Activated T-helper 9 cell treated with anti-CD3 and anti-CD28 coated beads, Interleukin-2, amount 50 U/mL, for 16 hours (primary cell): Measurements from ENCODE around the gene L1CAM.
A peak's percentile ranks its signal among the peaks of the same experiment; 100 is the strongest.
"Not testable (repeated sequence)": the region's sequence is repeated elsewhere in the genome, so short reads cannot be mapped to it uniquely, and the experiment has no call there.

Source experiments
- DNase-seq: peaks from one replicate; pipeline ENCODE4 v3.0.0-alpha.2; 2020; ENCODE audit warnings: low read depth

Gene L1CAM

GRCh38 chrX:153828308-153828707, 57.7 kb downstream of the L1CAM start:
- no peak for DNase-seq

DNA sequence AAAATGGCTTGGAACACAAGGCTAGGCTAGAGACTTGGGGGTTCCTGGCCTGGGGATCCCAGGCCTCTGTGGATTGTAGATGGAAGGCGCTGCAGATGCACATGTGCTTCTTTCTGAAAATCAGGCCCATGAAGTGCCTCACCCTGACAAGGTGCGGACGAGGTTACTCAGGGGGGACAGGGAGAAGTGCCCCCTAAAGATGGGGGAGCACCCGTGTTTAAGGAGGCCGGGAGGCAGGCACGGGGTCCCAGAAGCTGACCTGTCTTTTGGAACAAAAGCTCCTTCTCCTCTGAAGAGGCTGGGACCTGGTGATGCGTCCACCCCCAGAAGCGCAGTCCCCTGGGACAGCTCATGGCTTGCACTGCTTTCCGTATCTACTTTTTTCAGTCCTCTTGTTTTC, 58.1 kb downstream of the L1CAM start:
- DNase-seq, result no peak

DNA sequence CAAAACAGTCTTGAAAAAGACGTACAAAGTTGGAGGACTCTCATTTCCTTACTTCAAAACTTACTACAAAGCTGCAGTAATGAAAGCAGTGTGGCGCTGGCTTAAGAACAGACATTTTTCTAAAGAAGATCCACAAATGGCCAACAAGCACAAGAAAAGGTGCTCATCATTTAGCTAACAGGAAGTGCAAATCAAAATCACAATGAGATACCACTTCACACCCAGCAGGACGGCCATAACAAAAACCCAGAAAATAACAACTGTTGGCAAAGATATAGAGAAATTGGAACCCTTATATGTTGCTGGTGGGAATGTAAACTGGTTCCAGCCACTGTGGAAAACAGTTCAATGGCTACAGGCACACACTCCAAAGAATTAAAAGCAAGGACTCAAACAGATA, 59.0 kb downstream of the L1CAM start:
- no peak for DNase-seq

DNA sequence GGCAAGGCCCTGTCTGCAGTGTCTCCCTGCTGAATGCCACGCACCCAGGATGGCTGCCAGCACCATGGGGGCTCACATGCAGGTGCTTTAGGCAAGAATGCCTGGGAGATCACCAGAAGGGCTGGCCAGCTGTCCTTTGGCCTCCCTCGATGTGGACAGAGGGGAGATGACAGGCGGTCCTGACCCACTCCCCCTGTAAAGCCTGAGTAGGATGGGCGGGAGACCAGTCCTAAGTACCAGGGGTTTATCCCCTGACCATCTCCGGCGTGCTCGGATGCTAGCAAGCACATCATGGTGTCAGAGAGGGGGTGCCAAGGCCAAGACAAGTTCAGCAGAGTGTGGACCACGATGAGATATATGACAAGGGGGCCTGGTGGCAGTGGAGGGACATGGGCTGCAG, 60.9 kb downstream of the L1CAM start:
- no peak for DNase-seq

DNA sequence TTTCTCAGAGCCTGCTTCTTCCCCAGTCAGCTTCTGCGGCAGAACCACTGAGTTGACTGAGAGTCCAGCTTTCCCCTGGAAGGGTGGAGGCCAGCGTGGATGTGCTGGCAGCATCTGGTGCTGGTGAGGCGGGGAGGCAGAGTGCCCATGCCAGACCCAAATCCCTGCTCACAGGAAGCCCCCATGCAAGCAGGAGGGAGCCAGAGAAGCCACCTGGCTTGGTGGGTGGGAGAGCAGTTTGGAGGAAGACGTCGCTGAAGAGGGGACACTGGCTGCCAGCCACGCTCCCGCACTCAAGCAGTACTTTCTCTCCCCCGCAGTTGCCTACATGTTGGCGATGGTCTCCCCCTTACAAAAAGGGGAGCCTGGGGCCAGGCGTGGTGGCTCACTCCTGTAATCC, 61.6 kb downstream of the L1CAM start:
- DNase-seq, result no peak

- DNase-seq, result no peak
Measured at GRCh38 chrX:153821066-153821465, 64.9 kb downstream of the L1CAM start.

- DNase-seq, result no peak
Measured at GRCh38 chrX:153820601-153821000, 65.4 kb downstream of the L1CAM start.

GRCh38 chrX:153819384-153820040, 66.5 kb downstream of the L1CAM start:
- DNase-seq, result no peak

- peak; percentile 41 for DNase-seq
Measured at GRCh38 chrX:153818571-153819383, 67.2 kb downstream of the L1CAM start.

- not testable (repeated sequence) for DNase-seq
Measured at GRCh38 chrX:153818064-153818463, 67.9 kb downstream of the L1CAM start.

DNA sequence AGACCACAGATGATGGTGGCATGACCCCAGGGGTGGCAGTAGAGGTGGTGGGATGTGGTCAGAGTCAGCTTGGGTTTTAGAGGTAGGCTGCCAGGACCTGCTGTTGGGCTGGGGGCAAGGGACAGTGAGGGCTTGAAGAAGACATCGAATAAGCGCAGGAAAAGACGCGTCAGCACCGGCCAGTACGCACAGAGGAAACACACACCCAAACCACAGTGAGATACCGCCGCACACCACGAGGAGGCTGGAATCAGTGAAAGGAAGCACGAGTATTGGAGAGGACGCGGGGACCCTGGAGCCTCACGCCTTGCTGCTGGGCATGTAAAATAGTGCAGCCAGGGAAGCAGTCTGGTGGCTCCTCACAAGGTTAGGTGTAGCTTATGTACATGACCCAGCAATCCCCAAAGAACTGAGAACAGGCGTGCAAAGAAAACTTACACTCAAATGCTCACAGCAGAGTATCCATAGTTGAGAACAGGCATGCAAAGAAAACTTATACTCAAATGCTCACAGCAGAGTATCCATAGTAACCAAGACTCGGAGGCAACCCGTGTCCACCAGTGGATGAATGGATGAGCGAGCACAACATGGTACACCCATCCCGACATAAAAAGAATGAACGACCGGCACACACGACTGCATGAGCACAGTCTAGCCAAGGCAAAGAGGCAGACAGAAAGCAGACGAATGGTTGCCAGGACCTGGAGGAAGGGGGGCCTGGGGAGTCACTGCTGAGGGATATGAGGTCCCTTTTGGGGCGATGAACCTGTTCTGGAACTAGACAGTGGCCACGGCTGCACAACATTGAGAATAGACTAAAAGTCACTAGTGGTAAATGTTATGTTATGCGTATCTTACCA, 68.9 kb downstream of the L1CAM start:
- no peak for DNase-seq

GRCh38 chrX:153814591-153815315, 71.2 kb downstream of the L1CAM start:
- no peak for DNase-seq

DNA sequence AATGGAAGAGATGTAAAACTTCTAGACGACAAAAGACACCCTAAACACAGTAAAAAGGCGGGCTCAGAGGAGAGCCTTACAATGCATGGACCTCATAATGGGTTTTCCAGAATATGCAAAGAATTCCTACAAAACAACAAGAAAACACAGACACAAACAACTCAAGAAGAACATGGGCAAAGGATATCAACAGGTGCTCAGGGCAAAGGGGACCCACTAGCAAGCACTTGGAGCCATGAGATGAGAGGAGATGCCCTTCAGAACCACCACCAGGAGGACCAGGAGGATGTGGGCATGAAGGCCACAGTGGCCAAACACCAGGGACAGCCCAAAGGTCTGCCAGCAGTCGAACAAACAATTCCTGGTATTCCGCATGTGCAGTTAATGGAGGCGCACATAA, 72.8 kb downstream of the L1CAM start:
- DNase-seq, result no peak

- no peak for DNase-seq
Measured at GRCh38 chrX:153812220-153812619, 73.8 kb downstream of the L1CAM start.
